GM18502 (cell line): ENCODE results near the gene AACS.

Source experiments
- ATAC-seq: cut with Tn5 transposase; IDR thresholded peaks from one replicate; pipeline ENCODE4 v1.9.1; 2021; ENCODE audit warnings: mild to moderate bottlenecking; ENCODE audit not compliant: unreplicated experiment, poor library complexity

AACS gene

GRCh38 chr12:125148316-125148715 lies 83.1 kb downstream of the AACS start:
- ATAC-seq = no peak

GRCh38 chr12:125149160-125150108 lies 84.2 kb downstream of the AACS start:
- ATAC-seq = peak; percentile 96

GRCh38 chr12:125151284-125151683 lies 86.0 kb downstream of the AACS start:
- no peak for ATAC-seq

DNA sequence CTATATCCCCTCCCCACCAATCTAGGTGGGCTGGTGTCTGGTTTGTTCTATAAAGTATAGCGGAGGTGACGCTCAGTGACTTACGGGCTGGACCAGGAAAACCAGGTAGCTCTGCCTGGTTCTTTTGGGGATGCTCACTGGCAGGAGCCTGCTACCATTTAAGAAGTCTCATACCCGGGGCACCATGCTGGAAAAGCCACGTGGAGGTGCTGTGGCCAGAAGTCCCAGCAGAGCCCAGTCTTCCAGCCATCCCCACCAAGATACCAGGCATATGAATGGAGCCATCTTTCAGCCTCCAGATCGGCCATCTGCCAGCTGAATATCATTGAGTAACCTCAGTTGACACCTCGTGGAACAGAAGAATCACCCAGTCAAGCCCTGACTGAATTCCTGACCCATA lies 87.2 kb downstream of the AACS start:
- no peak for ATAC-seq

DNA sequence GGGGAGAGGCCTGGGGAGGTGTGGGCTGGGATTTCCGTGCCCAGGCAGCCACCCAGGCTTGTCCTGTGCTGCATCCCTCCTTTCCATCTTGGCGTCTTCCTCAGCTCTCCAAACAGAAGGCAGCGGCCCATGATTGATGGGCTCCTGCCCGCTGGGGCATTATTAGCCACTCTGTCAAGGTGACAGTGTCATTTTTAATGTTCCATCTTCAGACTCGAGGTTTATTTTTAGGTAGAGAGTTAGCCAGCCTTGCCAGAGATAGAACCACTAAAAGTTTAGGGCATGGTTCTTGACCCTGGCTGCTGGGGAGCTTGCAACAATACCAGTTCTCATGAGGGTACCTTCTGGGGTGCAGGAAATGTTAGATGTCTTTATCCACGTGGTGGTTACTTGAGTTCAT lies 90.1 kb downstream of the AACS start:
- no peak for ATAC-seq

- no peak for ATAC-seq
Measured at GRCh38 chr12:125157177-125157576, 91.9 kb downstream of the AACS start.

DNA sequence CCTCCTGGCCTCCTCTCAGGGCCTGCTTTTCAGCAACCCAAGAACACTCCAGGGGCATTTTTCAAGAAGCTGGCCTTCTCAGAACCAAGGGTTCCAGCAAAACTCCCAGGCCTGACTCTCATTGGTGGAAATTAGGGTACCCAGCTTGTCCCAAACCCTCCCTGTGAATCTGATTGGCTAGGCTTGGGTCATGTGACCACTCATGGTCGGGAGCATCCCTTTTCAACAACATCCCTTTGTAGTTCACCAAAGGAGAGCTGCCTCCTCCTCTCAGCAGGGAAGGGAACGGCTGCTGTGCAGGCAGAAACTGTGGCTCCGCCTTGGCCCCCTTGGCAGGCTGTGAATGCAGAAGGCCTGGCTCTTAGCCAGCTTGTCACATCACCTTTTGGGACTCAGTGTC lies 94.5 kb downstream of the AACS start:
- ATAC-seq = no peak

DNA sequence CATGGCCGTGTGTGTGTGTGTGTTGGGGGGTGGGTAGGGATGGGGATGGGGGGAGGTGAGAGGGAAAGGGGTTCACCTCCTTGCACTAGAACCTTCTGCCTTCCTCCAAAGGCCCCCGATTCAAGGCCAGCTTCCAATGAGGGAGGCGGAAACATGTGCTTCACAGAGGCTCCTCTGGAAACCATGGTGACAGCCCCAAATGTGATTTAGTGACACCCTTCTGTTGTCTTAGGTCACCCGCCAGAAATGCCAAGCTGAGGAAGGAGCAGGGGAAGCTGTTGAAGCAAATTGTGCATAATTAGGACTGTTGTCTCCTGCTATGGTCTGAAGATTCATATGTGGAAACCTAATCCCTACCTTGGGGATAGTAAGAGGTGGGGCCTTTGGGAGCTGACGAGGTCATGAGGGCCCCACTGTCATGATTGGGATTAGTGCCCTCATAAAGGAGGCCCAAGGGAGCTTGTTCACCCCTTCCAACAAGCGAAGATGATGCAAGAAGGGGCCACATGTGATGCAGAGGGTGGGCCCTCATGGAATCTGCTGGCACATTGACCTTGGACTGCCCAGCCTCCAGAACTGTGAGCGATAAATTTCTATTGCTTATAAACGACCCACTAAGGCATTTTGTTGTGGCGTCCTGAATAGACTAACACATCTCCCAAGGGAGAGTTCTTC lies 95.2 kb downstream of the AACS start:
- ATAC-seq = no peak

- no peak for ATAC-seq
Measured at GRCh38 chr12:125161712-125162022, 96.4 kb downstream of the AACS start.

GRCh38 chr12:125162489-125163028 lies 97.3 kb downstream of the AACS start:
- ATAC-seq = no peak

DNA sequence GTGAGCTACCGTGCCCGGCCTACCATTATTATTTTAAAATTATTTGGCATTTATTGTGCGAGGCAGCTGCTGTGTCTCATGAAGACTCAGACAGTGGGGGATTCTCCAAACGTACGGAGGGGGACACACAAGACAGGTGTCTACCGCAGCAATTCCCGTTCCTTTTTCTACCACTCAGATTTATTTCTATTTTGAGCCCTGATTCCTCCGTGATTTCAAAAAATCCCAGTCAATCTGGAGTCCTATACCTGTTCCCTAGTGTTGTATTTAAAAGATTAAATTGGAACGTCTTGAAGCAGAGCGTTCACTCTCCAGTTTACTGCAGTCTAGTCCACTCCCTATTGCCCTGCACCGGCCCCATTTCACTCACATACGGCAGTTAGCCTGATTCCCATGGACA lies 97.9 kb downstream of the AACS start:
- ATAC-seq = no peak

DNA sequence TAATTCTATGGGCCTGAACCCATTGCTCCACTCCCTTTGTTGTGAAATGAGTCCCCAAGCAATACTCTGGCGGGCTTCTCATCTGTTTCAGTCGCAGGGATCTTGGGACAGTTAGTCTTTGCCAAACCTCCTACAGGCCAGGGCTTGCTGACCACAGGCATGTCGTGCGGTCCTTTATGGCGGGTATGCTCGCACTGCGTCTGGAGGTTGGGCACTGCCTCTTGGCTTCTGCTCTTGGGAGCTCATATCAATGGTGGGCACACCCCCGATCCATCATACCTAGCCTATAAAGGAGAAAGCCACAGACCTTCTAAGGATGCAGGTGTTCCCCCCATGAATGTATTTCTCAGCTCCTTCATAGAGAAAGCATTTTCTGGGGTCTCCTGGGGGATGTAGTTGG lies 99.3 kb downstream of the AACS start:
- no peak for ATAC-seq

GRCh38 chr12:125166041-125166440 lies 100.8 kb downstream of the AACS start:
- no peak for ATAC-seq

DNA sequence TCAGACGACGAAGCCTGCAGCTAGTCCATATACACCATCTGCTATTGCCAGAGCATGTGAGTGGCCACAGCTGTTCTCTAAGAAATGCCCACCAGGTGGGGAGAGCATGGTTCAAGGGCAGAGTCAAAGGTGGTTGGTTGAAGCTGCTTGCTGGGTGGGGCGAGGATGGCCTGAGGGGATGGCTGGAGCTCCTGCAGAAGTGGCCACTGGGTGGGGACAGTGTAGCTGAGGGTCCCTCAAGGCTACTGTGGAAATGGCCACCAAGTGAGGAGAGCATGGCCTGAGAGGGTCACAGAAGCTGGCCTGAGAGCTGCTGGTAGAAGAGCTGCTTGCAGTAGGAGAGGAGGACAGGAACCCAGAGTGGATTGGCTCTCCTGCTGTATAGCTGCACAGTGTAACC lies 102.4 kb downstream of the AACS start:
- ATAC-seq = no peak

GRCh38 chr12:125169451-125169850 lies 104.2 kb downstream of the AACS start:
- ATAC-seq = no peak

GRCh38 chr12:125169870-125170269 lies 104.6 kb downstream of the AACS start:
- no peak for ATAC-seq

- ATAC-seq = no peak
Measured at GRCh38 chr12:125171267-125171666, 106.0 kb downstream of the AACS start.

DNA sequence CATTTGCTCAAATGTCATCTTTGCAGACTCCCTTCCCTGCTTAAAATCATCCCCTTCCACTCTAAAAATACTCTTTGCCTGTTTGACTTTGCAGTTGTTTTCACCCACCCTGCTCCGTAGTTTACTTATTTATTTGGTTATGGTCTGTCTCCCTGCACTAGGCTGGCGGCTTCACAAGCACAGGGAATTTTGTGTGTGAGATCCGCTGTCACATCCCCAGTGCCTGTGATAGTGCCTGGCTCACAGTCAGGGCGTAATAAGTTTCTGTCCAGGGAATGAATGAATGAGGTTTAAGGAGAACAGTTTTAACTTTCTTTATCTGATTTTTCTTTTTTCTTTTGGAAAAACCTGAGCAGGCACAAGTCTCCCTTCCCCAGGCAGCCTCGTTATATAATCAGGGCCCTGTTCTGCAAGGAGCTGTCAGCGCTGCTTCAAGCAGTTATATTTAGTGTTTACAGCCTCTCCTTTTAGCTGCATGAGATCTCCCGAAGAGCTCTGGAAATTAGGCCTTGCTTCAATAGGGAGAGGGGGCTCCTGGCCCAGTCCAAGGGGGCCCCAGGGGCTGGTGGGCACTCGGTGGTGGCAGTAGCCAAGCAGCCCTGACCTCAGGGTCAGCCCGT lies 107.1 kb downstream of the AACS start:
- no peak for ATAC-seq

DNA sequence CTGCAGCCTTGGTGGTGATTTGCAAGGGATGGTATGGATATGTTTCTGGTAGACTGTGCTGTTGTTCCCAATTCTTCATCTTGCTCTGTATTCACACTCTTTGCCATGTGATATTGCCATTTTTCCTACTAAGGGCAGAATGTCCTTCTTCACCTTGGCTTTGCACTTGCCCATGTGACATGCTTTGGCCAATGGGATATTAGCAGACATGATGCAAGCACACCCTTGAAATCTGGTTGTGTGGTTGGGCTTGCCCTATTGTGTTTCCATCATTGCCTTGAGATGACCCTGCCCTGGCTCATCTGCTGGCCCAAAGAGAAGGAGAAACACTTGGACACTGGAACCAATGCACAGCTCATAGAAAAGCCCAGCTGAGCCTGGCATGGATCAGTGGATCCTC lies 110.3 kb downstream of the AACS start:
- ATAC-seq = no peak

DNA sequence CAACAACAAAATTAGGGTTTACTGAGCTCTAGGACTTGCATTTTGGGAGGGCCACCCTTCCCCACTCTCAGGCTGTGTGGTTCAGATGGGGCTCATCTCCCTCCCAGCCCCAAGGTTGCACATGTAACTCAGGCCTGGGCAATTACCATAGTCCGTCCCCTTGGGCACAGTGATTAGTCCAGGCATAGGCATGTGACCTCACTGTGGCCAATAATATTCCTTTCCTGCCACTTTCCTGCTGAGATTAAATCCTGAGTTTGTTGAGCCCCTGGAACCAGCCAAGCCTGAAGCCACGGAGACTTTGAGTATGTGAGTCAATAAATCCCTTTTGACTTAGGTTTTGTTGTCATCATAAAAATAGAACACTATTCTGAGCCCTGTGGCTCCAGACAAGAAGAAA lies 113.0 kb downstream of the AACS start:
- ATAC-seq = peak; percentile 49

- no peak for ATAC-seq
Measured at GRCh38 chr12:125180144-125180543, 114.9 kb downstream of the AACS start.
